Right cardiac atrium (tissue), 5 donors: ENCODE measurements around the gene GNL1. TPM values are rescaled to one million over a fixed set of nuclear protein-coding genes. Genes with fewer than 3 reads are reported as not detected.
"Not testable (repeated sequence)": the region's sequence is repeated elsewhere in the genome, so short reads cannot be mapped to it uniquely, and the experiment has no call there.

ENCODE experiments used
- ATAC-seq, 2 donors: fragments of 200-7000 bp; cut with Tn5 transposase; one replicate each; pipeline versions ENCODE4 v1.8.0 to v1.9.1; 2020; ENCODE audit warnings: moderate library complexity in 2 of 2, mild to moderate bottlenecking in 1 of 2
- DNase-seq, 3 donors: peaks; one replicate each; pipeline ENCODE4 v3.0.0-alpha.2; 2020
- H3K27ac ChIP-seq: one replicate; pipeline ENCODE4 v1.5.1; 2013; ENCODE audit warnings: mild to moderate bottlenecking, low read length, control low read depth, moderate library complexity
- H3K27me3 ChIP-seq: one replicate; pipeline ENCODE4 v1.6.1; 2013; ENCODE audit not compliant: control insufficient read depth, insufficient read depth
- H3K4me1 ChIP-seq: one replicate; pipeline ENCODE4 v1.6.1; 2013; ENCODE audit warnings: low read length; ENCODE audit not compliant: control insufficient read depth, insufficient read depth
- H3K4me3 ChIP-seq: one replicate; pipeline ENCODE4 v1.5.1; 2013; ENCODE audit warnings: low read length, control low read depth
- H3K9me3 ChIP-seq: one replicate; pipeline ENCODE4 v1.6.1; 2013; ENCODE audit warnings: low read length; ENCODE audit not compliant: control insufficient read depth
- whole genome bisulfite sequencing: extraction: QIAGEN DNeasy Blood & Tissue Kit; methylation state at CpG from one replicate; pipeline ENCODE4 v1.1.7; 2013; 5-methylcytosine and 5-hydroxymethylcytosine counted together
- intact Hi-C, 4 donors: fragments of 100-400 bp; cut with DNase I; formaldehyde crosslinking; loops; one replicate each; pipeline versions ENCODE4 v1.11.0 to v1.14.0; 2022 to 2023
- polyA plus RNA-seq: library from polyadenylated mRNA; stranded (reverse); fragments of 200-250 nt; gene quantifications from one replicate; pipeline ENCODE4 v1.2.3, GENCODE V29; 2013
- total RNA-seq, 4 donors: library from RNA; stranded (reverse); fragmentation: NEBNext Ultra II Directional; extraction: Animal tissue kit (Norgen Biotek cat#: 25700); gene quantifications; one replicate each; pipeline ENCODE4 v1.2.1, GENCODE V29; 2021
- donor health status: healthy with polysubstance abuse.
- donor health status: DM: no; HTN: yes; CAD: no.
- donor health status: DM: no; HTN: no; CAD: no.
- donor health status: DM: no; HTN: yes; CAD: no; lungs with severe emphysema.
- donor health status: DM: yes; HTN: yes; CAD: no.

GNL1 gene
- total and polyA plus RNA-seq, 5 donors, result 22.7 to 33.7 (median 24.2) TPM

GRCh38 chr6:30529349-30529875 lies 26.9 kb downstream of the GNL1 start:
- WGBS, result 87% methylated on average over 17 of the region's 17 CpGs
- DNase-seq, intact Hi-C loops, H3K4me1 ChIP-seq, H3K9me3 ChIP-seq, H3K27me3 ChIP-seq, ATAC-seq, H3K27ac ChIP-seq, H3K4me3 ChIP-seq: not testable (repeated sequence)

- 98% methylated on average over 3 of the region's 3 CpGs for WGBS
Observed at GRCh38 chr6:30526444-30526843, 29.8 kb downstream of the GNL1 start.

GRCh38 chr6:30521952-30522351 lies 34.3 kb downstream of the GNL1 start:
- ATAC-seq, DNase-seq, H3K9me3 ChIP-seq, H3K27me3 ChIP-seq, H3K27ac ChIP-seq, H3K4me1 ChIP-seq, intact Hi-C loops, H3K4me3 ChIP-seq: not testable (repeated sequence)
- WGBS, result 85% methylated on average over 5 of the region's 5 CpGs

More at GRCh38 chr6:30526444-30526843, 29.8 kb downstream of the GNL1 start:
- DNase-seq, H3K4me1 ChIP-seq, H3K27ac ChIP-seq, H3K4me3 ChIP-seq, H3K27me3 ChIP-seq, intact Hi-C loops, ATAC-seq, H3K9me3 ChIP-seq: not testable (repeated sequence)

DNA sequence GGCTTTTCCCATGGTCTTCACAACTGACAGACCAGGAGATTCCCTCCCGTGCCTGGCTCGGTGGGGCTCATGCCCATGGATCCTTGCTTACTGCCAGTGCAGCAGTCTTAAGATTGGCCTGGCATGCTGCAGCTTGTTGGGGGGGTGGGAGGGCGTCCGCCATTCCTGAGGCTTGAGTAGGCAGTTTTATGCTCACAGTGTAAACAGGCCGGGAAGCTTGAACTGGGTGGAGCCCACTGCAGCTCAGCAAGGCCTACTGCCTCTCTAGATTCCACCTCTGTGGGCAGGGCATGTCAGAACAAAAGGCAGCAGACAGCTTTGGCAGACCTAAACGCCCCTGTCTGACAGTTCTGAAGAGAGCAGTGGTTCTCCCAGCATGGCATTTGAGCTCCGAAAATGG lies 35.2 kb downstream of the GNL1 start:
- H3K27ac ChIP-seq, intact Hi-C loops, ATAC-seq, H3K27me3 ChIP-seq, H3K4me3 ChIP-seq, H3K9me3 ChIP-seq, H3K4me1 ChIP-seq: not testable (repeated sequence)
- WGBS, result 77% methylated on average over 7 of the region's 7 CpGs
- DNase-seq, result peak in 1 of 3 donors; percentile 49

DNA sequence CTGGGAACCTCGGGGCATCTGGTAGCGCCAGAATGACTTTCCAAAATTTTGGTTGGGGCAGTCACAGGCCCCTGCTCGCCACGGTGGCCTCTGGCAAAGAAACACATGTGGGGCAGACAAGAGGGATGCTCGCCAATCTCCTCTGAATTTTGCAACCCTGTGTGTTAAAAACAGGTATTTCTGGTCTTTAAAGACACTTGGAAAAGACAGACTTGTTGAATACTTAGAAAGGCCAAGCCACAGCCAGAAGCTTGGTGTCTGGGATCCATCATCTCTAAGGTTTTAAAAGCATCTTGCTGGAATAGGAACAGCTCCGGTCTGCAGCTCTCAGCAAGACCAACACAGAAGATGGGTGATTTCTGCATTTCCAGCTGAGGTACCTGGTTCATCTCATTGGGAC lies 35.8 kb downstream of the GNL1 start:
- intact Hi-C loops, result no loop called here
- DNase-seq (no peak), ATAC-seq (no peak)
- H3K27ac ChIP-seq, result no peak overlapping the region
- H3K4me3 ChIP-seq, result no peak overlapping the region
- no peaks in the 10 kb centered on the region for H3K27me3 ChIP-seq
- no peaks in the 10 kb centered on the region for H3K9me3 ChIP-seq
- 86% methylated on average over 6 of the region's 6 CpGs for WGBS
- no peaks in the 10 kb centered on the region for H3K4me1 ChIP-seq

GRCh38 chr6:30518505-30519145 lies 37.7 kb downstream of the GNL1 start:
- whole genome bisulfite sequencing, result 82% methylated on average over 19 of the region's 19 CpGs
- DNase-seq, H3K27ac ChIP-seq, H3K4me3 ChIP-seq, H3K27me3 ChIP-seq, intact Hi-C loops, H3K4me1 ChIP-seq, H3K9me3 ChIP-seq, ATAC-seq: not testable (repeated sequence)

DNA sequence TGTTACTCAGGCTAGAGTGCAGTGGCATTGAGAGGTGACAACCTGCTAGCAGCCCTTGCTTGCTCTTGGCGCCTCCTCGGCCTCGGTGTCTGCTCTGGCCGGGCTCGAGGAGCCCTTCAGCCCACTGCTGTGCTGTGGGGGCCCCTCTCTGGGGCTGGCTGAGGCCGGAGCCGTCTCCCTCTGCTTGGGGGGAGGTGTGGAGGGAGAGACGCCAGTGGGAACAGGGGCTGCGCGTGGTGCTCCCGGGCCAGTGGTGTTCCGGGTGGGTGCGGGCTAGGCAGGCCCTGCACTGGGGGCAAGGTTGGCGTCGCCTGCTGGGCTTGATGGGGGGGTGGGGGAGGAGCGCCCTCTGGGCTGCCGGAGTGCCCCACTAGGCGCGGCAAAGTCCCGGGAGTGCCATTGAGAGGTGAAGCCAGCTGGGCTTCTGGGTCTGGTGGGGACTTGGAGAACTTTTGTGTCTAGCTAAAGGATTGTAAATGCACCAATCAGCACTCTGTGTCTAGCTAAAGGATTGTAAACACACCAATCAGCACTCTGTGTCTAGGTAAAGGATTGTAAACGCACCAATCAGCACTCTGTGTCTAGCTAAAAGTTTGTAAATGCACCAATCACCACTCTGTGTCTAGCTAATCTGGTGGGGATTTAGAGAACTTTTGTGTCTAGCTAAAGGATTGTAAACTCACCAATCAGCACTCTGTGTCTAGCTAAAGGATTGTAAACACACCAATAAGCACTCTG lies 38.4 kb downstream of the GNL1 start:
- H3K9me3 ChIP-seq, H3K27ac ChIP-seq, intact Hi-C loops, H3K4me1 ChIP-seq, H3K27me3 ChIP-seq, H3K4me3 ChIP-seq, ATAC-seq: not testable (repeated sequence)
- peak in 1 of 3 donors; percentile 72 for DNase-seq
- 95% methylated on average over 21 of the region's 21 CpGs for WGBS

DNA sequence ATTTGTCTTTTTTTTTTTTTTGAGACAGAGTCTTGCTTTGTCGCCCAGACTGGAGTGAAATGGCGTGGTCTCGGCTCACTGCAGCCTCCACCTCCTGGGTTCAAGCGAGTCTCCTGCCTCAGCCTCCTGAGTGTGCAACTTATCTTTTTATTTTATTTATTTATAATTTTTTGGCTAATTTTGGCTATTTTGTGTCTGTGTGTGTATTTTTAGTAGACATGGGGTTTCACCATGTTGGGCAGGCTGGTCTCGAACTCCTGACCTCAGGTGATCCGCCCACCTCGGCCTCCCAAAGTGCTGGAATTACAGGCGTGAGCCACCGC lies 39.6 kb downstream of the GNL1 start:
- peak overlapping the region; percentile 79 for H3K4me3 ChIP-seq
- 53% methylated on average over 9 of the region's 9 CpGs for WGBS
- H3K9me3 ChIP-seq, ATAC-seq, intact Hi-C loops, DNase-seq, H3K27me3 ChIP-seq, H3K4me1 ChIP-seq: not testable (repeated sequence)
- H3K27ac ChIP-seq, result peak overlapping the region; percentile 92

- intact Hi-C loops, result no loop called here
- no peaks in the 10 kb centered on the region for H3K4me1 ChIP-seq
- DNase-seq (peak; percentile 91 to 96 (median 93)), ATAC-seq (peak; percentile 96 to 97)
- no peaks in the 10 kb centered on the region for H3K27me3 ChIP-seq
- peak overlapping the region; percentile 79 for H3K4me3 ChIP-seq
- H3K27ac ChIP-seq, result peak overlapping the region; percentile 92
- WGBS, result 2% methylated on average over 33 of the region's 33 CpGs
- H3K9me3 ChIP-seq, result no peaks in the 10 kb centered on the region
Observed at GRCh38 chr6:30515944-30516753, 40.1 kb downstream of the GNL1 start.

DNA sequence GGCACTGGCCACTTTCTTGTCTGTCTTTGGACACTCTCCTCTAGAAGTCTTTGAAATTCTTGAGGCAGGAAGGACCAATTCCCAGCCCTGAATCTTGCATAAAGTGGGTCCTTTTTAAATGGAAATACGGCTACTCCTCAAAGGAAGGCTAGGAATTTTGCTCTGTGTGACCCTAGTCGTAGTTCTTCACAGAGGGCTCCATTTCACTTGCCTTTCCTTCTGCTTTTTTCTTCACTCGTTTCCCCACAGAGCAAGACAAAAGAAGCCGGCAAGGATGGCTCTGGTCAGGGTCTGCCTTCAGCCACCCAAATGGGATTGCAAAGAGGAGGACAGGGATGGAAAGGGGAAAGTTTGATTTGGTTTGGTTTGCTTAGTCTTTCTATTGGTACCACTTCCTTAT lies 41.2 kb downstream of the GNL1 start:
- Histone ChIP-seq H3K27ac (peak overlapping the region; percentile 88), H3K4me3 (no peak overlapping the region), H3K27me3 (no peaks in the 10 kb centered on the region), H3K4me1 (no peaks in the 10 kb centered on the region), H3K9me3 (no peaks in the 10 kb centered on the region)
- WGBS, result 33% methylated on average over 4 of the region's 4 CpGs
- ATAC-seq (no peak), DNase-seq (no peak)
- intact Hi-C loops, result no loop called here

DNA sequence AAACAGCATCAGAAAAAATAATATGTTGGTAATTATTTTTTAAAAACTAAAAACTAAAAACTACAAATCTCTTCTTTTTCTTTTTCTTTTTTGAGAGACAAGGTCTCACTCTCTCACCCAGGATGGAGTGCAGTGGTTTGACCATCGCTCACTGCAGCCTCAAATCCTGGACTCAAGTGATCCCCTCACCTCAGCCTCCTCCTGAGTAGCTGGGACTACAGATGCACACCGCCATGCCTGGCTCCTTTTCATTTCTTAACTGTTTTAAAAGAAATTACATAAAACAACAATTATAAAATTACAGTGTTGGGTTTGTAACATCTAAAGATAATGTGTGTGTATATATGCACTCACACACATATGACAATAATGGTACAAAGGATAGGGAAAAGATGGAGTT lies 42.8 kb downstream of the GNL1 start:
- no peaks in the 10 kb centered on the region for H3K27me3 ChIP-seq
- WGBS, result 90% methylated on average over 2 of the region's 2 CpGs
- H3K9me3 ChIP-seq, result no peaks in the 10 kb centered on the region
- intact Hi-C loops, result no loop called here
- DNase-seq (no peak), ATAC-seq (no peak)
- no peak overlapping the region for H3K4me3 ChIP-seq
- no peak overlapping the region for H3K27ac ChIP-seq
- H3K4me1 ChIP-seq, result no peaks in the 10 kb centered on the region
